Measurements from ENCODE around the gene TBC1D9B. TPM values are rescaled to one million over a fixed set of nuclear protein-coding genes. Genes with fewer than 3 reads are reported as not detected.
"Not testable (repeated sequence)": the region's sequence is repeated elsewhere in the genome, so short reads cannot be mapped to it uniquely, and the experiment has no call there.

TBC1D9B gene
- total RNA-seq, 1 experiment from 2014 or later: 75.3 TPM

DNA sequence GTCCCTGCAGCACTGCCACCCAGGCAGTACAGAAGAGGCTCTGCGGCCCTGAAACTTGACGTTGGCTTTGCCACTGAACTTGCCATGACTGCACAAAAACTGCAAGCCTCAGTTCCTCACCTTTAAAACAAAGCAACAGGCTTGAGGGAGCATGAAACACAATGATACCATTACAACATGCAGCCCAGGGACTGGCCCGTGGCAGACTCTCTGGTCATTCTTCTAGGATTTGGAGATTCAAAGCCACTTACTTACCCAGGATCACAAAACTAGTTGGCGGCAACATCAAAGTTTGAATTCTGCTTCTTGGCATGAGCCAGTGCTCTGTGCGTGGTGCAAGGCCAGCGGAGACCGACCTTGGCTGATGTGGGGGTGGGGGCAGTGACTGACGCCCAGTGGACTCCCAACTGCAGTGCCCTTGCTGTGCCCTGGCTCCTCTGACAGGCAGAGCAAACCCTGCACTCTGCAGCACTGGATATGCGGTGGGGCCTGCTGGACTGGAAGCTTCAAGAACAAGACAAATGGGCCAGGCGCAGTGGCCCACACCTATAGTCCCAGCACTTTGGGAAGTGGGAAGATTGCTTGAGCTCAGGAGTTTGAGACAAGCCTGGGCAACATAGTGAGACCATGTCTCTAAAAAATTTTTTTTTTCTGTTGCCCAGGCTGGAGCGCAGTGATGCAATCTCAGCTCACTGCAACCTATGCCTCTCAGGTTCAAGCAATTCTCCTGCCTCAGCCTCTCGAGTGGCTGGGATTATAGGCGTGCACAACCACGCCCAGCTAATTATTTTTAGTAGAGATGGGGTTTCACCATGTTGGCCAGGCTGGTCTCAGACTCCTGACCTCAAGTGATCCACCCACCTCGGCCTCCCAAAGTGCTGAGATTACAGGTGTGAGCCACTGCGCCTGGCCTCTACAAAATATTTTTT, 68.1 kb downstream of the TBC1D9B start:
- DNase-seq (ENCODE audit: low read depth): no peak

DNA sequence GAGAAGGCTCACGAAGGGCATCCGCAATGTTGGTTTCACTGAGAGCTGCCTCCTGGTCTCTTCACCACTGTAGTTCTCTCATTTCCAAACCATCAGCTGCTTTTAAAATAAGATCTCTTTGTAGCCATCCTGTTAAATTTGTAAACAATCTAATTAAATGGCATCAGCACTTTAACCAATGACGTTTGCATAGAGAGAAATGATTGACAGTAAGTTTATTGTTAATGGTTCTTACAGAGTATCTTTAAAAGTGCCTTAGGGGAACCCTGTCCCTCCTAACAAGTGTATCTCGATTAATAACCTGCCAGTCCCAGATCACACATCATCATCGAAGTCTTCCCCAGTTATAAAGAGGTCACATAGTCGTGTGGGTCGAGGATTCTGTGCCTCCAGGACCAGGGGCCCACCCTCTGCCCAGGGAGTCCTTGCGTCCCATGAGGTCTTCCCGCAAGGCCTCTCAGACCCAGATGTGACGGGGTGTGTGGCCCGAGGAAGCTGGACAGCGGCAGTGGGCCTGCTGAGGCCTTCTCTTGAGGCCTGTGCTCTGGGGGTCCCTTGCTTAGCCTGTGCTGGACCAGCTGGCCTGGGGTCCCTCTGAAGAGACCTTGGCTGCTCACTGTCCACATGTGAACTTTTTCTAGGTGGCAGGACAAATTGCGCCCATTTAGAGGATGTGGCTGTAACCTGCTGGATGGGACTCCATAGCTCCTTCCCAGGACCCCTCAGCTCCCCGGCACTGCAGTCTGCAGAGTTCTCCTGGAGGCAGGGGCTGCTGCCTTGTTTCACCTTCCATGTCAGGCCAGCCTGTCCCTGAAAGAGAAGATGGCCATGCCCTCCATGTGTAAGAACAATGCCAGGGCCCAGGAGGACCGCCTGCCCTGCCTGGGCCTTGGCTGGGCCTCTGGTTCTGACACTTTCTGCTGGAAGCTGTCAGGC, 70.4 kb downstream of the TBC1D9B start:
- no peak for DNase-seq (ENCODE audit: low read depth)

DNA sequence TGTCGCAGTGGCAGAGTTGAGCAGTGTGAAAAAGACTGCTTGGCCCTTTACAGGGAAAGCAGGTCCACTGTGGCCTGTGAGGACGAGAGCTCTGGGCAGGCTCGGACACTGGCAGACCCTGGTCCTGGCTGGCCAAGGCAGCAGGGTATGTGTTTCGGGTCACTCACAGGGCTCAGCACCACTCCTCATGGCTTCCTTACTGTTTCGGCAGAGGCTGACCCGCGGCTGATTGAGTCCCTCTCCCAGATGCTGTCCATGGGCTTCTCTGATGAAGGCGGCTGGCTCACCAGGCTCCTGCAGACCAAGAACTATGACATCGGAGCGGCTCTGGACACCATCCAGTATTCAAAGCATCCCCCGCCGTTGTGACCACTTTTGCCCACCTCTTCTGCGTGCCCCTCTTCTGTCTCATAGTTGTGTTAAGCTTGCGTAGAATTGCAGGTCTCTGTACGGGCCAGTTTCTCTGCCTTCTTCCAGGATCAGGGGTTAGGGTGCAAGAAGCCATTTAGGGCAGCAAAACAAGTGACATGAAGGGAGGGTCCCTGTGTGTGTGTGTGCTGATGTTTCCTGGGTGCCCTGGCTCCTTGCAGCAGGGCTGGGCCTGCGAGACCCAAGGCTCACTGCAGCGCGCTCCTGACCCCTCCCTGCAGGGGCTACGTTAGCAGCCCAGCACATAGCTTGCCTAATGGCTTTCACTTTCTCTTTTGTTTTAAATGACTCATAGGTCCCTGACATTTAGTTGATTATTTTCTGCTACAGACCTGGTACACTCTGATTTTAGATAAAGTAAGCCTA, 71.3 kb downstream of the TBC1D9B start:
- peak; percentile 29 for DNase-seq (ENCODE audit: low read depth)

DNA sequence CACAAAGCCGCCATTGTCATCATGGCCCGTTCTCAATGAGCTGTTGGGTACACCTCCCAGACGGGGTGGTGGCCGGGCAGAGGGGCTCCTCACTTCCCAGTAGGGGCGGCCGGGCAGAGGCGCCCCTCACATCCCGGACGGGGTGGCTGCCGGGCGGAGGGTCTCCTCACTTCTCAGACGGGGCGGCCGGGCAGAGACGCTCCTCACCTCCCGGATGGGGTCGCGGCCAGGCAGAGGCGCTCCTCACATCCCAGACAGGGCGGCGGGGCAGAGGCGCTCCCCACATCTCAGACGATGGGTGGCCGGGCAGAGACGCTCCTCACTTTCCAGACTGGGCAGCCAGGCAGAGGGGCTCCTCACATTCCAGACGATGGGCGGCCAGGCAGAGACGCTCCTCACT, 72.8 kb downstream of the TBC1D9B start:
- not testable (repeated sequence) for DNase-seq (ENCODE audit: low read depth)

DNA sequence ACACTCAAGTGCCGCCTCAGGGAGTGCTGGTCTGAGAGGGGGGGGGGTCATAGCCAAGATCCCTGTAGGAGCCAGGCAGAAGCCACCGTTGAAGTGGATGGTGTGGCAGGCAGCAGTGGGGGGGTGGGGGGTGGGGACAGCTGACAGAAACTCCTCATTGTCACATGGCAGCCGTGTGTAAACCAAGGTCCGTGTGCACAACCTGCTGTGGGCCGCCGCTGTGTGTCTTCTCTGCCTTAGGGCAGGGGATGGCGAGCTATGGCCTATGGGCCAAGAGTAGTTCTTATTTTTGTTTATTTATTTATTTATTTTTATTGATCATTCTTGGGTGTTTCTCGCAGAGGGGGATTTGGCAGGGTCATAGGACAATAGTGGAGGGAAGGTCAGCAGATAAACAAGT, 73.6 kb downstream of the TBC1D9B start:
- no peak for DNase-seq (ENCODE audit: low read depth)

DNA sequence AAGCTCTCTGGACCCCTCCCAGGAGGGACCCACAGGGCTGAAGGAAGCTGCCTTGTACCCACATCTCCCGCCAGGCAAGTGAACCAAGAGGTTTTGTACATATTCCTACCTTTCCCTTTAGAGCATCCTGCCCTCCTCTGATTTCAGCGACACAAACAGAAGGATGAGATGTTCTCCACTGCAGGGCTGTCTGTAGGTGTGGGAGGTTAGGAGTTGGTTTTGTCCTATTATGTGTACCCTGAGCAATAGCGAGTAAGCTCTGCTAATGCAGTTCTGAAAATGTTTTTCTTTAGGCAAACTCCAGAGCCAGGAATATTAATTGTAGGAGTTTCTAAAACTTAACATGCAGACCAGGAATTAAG, 74.0 kb downstream of the TBC1D9B start:
- DNase-seq (ENCODE audit: low read depth): no peak

DNA sequence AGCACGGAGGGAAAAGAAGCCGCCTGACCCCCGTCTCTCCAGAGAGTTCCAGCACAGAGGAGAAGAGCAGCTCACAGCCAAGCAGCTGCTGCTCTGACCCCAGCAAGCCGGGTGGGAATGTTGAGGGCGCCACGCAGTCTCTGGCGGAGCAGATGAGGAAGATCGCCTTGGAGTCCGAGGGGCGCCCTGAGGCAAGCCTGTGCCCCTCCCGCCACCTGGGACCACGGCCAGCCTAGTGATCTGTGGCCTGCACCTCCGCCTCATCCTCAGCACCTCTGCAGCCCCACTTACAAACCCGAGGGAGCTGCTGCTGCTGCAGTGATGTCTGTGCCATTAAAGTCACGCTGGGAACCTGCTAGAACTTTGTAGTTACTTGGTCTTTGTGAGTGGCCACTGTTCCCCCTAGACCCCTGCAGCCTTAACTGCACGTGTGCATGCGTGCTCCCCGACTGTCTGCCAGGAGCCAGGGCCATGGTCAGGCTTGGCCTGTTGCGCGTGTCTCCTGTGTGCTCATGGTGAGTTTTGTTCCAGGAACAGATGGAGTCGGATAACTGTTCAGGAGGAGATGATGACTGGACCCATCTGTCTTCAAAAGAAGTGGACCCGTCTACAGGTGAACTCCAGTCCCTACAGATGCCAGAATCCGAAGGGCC, 74.5 kb downstream of the TBC1D9B start:
- DNase-seq (ENCODE audit: low read depth): no peak

DNA sequence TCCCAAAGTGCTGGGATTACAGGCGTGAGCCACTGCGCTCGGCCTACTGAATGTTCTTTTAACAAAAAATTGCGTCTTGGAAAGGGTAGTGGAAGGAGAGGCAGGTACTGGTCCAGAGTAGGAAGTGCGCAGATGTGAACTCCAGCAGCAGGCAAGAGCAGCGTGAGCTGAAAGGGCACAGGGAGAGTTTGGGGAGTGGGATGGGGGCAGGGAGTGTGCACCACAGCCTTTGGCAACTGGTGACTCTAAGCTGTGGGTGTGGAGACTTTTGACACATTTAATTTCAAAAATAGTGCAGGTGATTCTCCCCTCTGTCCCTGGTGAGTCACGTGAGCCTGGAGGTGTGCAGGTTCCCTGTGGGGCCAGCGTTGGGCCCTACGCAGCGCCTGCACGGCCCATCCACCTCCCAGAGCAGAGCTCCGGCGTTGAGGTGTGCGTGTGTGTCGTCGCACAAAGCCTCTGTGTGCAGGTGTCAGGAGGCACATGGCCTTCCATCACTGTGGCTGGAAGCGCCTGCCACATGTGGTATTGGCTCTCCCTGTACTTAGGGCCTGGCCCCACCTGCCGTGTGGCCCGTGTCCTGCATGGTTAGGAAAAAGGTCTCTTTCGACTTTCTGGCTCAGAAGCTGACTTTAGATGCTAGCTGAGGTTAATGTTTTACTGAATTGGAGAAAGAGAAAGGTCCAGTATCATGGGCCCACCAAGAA, 75.5 kb downstream of the TBC1D9B start:
- no peak for DNase-seq (ENCODE audit: low read depth)

DNA sequence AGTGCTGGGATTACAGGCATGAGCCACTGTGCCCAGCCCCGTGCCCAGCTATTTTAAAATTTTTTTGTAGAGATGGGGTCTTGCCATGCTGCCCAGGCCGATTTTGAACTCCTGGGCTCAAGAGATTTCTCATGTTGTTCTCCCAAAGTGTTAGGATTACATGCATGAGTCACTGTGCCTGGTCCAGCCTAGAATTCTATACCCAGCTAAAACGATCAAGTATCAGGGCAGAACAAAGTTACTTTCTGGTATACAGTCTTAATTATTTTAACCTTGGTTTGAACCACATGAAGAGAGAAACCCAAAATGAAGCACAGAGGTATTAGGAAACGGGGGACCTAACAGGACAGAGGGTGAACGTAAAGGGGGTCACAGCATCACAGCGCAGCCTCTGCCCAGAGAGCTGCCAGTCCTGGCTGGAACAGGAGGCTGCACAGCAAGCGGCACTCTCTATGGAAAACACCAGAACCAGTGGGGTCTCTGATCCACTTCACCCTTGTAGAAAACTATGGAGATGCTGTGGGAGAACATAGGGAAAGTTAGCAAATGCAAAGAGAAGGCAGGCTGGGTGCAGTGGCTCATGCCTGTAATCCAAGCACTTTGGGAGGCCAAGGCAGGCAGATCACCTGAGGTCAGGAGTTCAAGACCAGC, 76.8 kb downstream of the TBC1D9B start:
- no peak for DNase-seq (ENCODE audit: low read depth)

DNA sequence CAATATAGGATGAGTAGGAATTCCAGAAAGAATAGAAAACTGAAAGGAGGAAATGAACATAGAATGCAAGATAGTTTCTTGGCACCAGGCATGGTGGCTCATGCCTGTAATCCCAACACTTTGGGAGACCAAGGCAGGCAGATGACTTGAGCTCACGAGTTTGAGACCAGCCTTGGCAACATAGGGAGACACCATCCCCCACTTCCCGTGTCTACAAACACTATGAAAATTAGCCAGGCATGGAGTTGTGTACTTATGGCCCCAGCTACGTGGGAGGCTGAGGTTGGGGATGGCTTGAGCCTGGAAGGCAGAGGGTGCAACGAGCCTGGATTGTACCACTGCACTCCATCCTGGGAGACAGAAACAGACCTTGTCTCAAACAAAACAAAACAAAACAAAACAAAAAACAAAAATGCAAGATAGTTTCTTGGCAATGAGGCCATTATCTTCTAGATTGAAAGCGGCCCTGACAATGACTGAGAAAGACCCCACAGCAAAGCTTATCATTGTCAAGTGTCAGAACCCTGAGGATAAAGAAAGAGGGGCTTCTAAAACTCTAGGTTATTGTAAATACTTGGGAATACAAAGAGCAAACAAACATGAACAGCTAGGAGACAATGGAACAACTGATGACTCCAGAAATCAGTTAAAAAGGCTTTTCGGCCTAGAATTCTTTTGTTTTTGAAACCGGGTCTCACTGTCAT, 77.8 kb downstream of the TBC1D9B start:
- no peak for DNase-seq (ENCODE audit: low read depth)

DNA sequence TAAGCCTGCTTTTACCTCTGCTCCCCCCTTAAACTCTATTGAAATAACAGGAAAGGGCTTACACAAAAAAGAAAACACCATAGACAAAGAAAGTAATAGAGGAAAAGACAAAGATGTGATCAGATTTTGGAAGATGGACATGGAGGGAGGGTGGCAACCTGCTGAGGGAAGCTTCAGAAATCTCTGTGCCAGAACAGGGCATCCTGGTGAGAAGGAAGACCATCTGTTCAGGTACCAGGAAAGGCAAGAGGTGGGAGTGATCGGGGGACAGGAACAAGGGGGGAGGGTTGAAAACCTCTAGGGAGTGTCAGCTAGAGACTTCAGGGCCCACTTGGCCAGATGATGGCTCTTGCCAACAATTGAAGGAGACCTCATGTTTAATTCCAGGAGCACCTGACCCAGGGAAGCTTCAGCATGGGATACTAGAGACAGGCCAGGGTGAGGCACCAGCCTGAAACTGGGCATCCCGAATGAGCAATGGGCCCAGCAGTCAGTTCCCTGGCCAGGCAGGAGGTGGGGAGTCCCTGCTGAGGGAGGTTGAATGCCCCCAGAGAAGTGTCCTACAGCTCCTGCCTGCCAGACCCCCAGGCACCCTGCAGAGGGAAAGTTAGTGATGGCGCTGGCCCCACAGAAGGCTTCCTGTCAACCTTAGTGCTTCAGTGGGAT, 78.8 kb downstream of the TBC1D9B start:
- DNase-seq (ENCODE audit: low read depth): no peak

DNA sequence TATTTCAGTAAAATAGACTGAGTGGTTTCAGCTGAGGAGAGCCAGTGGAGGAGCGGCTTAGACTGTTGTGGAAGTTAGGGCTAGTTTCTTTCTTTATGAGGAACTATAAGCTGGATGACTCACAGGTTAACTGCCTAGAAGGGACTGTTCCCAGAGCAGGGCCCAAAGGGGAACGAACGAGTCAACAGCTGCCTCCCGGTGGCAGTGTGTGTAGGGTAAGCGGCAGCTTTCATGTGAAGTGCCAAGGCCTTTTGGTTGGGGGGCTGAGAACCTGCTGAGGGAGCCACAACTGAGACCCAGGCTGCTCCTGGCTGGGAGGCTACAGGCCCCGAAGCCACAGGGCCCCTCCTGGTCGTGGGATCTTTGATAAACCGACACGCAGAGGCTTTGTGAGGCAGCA, 80.0 kb downstream of the TBC1D9B start:
- DNase-seq (ENCODE audit: low read depth): peak; percentile 80

DNA sequence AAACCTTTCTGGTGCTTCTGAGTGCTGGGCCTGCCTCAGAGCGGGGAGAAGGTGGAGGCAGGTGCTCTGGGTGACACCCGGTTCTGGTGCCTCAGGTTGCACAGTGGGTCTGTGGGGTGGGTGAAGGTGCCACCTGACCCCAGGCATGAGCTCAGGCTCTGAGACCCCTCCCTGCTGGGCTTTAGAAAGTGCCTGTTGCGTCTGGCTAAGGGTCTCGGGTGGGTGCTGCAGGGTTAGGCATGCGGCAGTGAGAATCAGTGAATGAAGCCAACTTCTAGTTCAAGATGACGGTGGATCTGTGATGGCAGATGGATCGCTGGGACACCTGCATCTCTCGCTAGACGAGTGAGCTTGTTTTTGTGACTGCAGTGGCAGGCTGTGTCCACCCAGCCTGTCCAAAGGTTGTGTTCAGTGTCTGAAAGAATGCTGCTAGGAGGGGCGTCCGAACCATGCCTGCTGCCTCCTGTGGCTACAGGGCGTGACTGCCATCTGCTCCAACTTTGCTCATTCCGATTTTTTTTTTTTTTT, 82.0 kb downstream of the TBC1D9B start:
- no peak for DNase-seq (ENCODE audit: low read depth)

DNA sequence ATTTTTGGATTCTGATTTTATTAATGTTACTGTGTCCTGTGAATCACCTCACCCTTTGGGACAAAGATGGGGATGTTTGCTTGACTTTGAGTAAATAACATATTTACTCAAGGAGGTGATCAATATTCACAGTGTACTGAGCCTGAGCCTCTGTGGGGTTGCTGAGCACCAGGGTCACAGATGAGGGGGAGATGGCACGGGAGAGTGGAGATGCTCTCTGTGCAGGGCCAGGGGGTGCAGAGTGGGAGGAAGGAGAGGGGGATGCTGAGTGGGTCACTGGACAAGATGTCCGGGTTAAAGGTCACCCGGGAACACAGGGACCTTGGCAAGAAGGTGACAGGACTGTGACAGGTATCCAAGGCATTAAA, 83.0 kb downstream of the TBC1D9B start:
- no peak for DNase-seq (ENCODE audit: low read depth)

DNA sequence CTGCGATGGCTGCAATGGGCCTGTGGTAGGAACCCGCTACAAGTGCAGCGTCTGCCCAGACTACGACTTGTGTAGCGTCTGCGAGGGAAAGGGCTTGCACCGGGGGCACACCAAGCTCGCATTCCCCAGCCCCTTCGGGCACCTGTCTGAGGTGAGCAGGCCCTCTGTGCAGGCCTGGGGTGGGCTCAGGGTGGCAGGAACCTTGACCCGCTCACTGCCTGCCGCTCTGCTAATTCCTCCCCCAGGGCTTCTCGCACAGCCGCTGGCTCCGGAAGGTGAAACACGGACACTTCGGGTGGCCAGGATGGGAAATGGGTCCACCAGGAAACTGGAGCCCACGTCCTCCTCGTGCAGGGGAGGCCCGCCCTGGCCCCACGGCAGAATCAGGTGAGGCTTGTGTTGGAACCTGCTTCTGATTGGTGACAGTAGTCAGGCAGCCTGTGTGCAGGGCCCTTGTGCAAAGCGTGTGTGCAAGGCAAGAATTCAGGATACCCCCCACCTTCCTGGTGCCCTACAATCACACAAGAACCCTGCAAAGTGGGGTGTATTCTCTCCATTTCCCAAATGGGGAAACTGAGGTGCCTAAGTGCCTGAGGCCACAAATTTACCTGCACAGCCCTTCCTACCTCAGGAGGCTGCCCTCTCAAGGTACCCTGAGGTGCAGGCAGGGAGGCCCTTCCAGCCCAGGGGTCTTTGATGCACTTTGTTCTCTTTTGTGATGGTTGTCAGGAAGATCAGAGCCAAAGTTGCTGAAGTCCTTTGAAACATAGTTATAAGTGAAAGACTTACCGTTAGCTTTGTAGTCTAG, 83.6 kb downstream of the TBC1D9B start:
- DNase-seq (ENCODE audit: low read depth): no peak

DNA sequence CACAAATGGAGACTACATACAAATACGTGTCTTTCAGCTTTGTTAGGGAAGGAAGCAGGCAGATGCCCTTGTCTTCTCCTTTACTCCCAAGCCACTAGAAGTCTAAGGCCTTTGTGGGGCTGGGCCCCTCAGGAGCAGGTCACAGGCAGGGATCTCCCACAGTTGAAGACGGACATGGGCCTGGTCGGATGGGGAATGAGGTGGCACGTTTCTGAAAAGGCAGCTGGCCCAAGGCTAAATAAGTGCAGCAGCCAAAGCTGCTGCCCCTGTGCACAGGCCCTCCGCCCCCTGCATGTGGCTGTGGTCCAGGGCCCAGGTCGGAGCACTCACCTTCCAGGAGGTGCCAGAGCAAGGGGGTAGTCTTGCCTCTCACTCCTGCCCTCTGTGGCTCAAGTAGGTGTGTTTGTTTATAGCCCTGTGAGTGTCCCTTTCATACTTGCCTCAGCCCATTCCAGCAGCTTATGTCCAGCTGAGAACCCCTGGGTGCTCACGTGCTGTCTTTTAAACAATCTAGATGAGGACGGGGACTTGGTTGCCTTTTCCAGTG, 85.2 kb downstream of the TBC1D9B start:
- no peak for DNase-seq (ENCODE audit: low read depth)

DNA sequence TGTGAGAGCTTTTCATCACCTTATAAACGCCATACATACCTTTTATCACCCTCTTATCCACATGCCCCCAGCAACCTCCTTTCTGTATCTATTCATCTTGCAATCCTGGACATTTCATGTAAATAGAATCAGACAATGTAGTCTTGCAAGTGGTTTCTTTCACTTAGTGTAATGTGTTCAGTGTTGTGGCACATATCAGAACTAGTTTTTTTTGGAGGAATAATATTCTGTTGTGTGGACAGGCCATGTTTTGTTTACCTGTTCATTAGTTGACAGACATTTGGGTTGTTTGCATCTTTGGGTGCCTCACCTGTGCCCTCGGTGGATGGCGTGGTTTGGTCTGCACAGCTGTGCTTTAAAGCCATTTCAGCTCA, 85.7 kb downstream of the TBC1D9B start:
- no peak for DNase-seq (ENCODE audit: low read depth)
